SU-DHL-6 (cell line): ENCODE data around the gene TKT.

Experiments
- H2AFZ ChIP-seq: fragments of 200-600 bp; sonication (generic); 2 replicates; pipeline ENCODE4 v1.6.1; 2014; ENCODE audit warnings: low read depth, mild to moderate bottlenecking, moderate library complexity, mixed read lengths, antibody characterized with exemption, low read length; ENCODE audit not compliant: severe bottlenecking
- H3F3A ChIP-seq: fragments of 200-600 bp; shearing (Covaris generic); 2 replicates; pipeline ENCODE4 v1.6.0; 2016; ENCODE audit warnings: antibody characterized with exemption, mild to moderate bottlenecking; ENCODE audit not compliant: insufficient read depth
- H3K27ac ChIP-seq: fragments of 200-600 bp; sonication (generic); 2 replicates; pipeline ENCODE4 v1.5.1; 2016; ENCODE audit warnings: low read depth, mild to moderate bottlenecking, low read length, moderate library complexity, mixed read lengths
- H3K27me3 ChIP-seq: fragments of 200-600 bp; sonication (generic), shearing (Covaris generic); 2 replicates; pipeline ENCODE4 v1.6.0; 2014; ENCODE audit warnings: mild to moderate bottlenecking, low read length
- H3K36me3 ChIP-seq: fragments of 200-600 bp; sonication (generic); 2 replicates; pipeline ENCODE4 v1.6.1; 2014; ENCODE audit warnings: mild to moderate bottlenecking, low read length, mixed read lengths
- H3K4me2 ChIP-seq: fragments of 300-600, 200-600 bp; shearing (Covaris generic), sonication (generic); 2 replicates; pipeline ENCODE4 v1.6.0; 2014; ENCODE audit warnings: low read length, low read depth, mild to moderate bottlenecking; ENCODE audit not compliant: poor library complexity, severe bottlenecking
- H3K4me3 ChIP-seq: fragments of 200-600 bp; sonication (generic); 2 replicates; pipeline ENCODE4 v1.5.1; 2014; ENCODE audit warnings: antibody characterized with exemption, low read length, mild to moderate bottlenecking, mixed read lengths; ENCODE audit not compliant: insufficient read depth, poor library complexity, severe bottlenecking
- H3K79me2 ChIP-seq: fragments of 200-600 bp; sonication (generic); 2 replicates; pipeline ENCODE4 v1.6.1; 2014; ENCODE audit warnings: mild to moderate bottlenecking, low read length, moderate library complexity; ENCODE audit not compliant: insufficient read depth
- H3K9ac ChIP-seq: fragments of 200-600 bp; sonication (generic); 2 replicates; pipeline ENCODE4 v1.7.0; 2014; ENCODE audit warnings: mild to moderate bottlenecking, low read length
- H3K9me2 ChIP-seq: fragments of 200-600 bp; sonication (generic); replicated peaks from 2 replicates; pipeline ENCODE4 v1.6.1; 2014; ENCODE audit warnings: low read length; ENCODE audit not compliant: insufficient read depth
- H3K9me3 ChIP-seq: fragments of 200-600 bp; sonication (generic); 2 replicates; pipeline ENCODE4 v1.6.1; 2014; ENCODE audit warnings: low read length, mixed read lengths; ENCODE audit not compliant: insufficient read depth
- H4K20me1 ChIP-seq: fragments of 200-600 bp; sonication (generic); 2 replicates; pipeline ENCODE4 v1.6.1; 2014; ENCODE audit warnings: low read depth, mild to moderate bottlenecking, antibody characterized with exemption, low read length, moderate library complexity, mixed read lengths
- CTCF ChIP-seq: fragments of 200-600 bp; sonication (generic); IDR thresholded peaks from one replicate; pipeline ENCODE4 v1.5.1; 2017; ENCODE audit warnings: antibody characterized with exemption, mild to moderate bottlenecking, low read length, moderate library complexity; ENCODE audit not compliant: insufficient read depth, poor library complexity, severe bottlenecking
- EZH2phosphoT487 ChIP-seq: fragments of 200-600 bp; sonication (generic), shearing (Covaris generic); conservative IDR thresholded peaks from 2 replicates; pipeline ENCODE4 v1.6.1; 2018; ENCODE audit warnings: mild to moderate bottlenecking, antibody characterized with exemption, low read length, moderate library complexity, mixed read lengths

Gene TKT

DNA sequence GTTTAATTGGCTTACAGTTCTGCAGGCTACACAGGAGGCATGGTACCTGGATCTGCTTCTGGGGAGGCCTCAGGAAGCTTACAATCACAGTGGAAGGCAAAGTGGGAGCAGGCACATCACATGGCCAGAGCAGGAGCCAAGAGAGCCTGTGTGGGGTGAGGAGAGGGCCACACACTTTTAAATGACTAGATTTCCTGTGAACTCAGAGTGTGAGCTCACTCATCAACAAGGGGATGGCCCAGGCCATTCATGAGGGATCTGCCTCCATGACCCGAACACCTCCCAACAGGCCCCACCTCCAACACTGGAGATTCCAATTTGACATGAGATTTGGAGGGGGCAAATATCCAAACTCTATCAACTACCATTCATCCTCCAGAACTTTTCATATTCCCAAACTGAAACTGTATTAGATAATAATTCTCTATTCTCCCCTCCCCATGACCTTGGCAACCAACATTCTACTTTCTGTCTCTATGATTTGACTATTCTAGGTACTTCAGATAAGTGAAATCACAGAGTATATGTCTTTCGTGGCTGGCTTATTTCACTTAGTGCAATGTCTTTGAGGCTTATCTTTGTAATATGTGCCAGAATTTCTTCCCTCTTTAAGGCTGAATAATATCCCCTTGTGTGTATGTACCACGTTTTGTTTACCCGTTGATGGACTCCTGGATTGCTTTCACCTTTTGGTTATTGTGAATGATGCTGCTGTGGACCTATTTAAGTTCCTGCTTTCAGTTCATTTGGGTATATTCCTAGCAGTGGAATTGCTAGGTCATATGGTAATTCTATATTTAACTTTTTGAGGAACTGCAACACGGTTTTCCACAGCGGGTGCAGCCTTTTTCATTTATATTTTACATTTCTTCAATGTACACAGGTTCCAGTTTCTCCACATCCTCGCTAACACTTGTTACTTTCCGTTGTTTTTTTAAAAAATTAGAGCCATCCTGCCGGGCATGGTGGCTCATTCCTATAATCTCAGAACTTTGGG, 43.8 kb downstream of the TKT start:
- H3K27ac ChIP-seq, result peak overlapping the region; percentile 33; the same call in 1 of the 2 replicates
- no peak overlapping the region for H3K9ac ChIP-seq
- peaks cover 10% of the 10 kb centered on the region; the same call in 1 of the 2 replicates for H3F3A ChIP-seq
- peaks cover 2% of the 10 kb centered on the region; the same call in 1 of the 2 replicates for H4K20me1 ChIP-seq
- peaks cover 6% of the 10 kb centered on the region; the same call in 1 of the 2 replicates for H3K9me3 ChIP-seq
- no peak overlapping the region for H2AFZ ChIP-seq
- peaks cover 73% of the 10 kb centered on the region for H3K79me2 ChIP-seq
- TF ChIP-seq CTCF (no peak), EZH2phosphoT487 (no peak)
- H3K4me3 ChIP-seq, result no peak overlapping the region
- peaks cover 15% of the 10 kb centered on the region for H3K36me3 ChIP-seq
- H3K4me2 ChIP-seq, result peak overlapping the region; percentile 13
- no peaks in the 10 kb centered on the region for H3K9me2 ChIP-seq
- no peaks in the 10 kb centered on the region for H3K27me3 ChIP-seq

- Histone ChIP-seq H3K9me3 (no peaks in the 10 kb centered on the region; the same call in 1 of the 2 replicates), H3K27me3 (no peaks in the 10 kb centered on the region), H3K27ac (no peak overlapping the region), H4K20me1 (no peaks in the 10 kb centered on the region; the same call in 1 of the 2 replicates), H3F3A (no peaks in the 10 kb centered on the region), H3K9ac (no peak overlapping the region), H3K79me2 (peaks cover 82% of the 10 kb centered on the region), H3K36me3 (peaks cover 19% of the 10 kb centered on the region), H3K9me2 (no peaks in the 10 kb centered on the region), H2AFZ (no peak overlapping the region), H3K4me3 (no peak overlapping the region), H3K4me2 (no peak overlapping the region)
- TF ChIP-seq CTCF (no peak), EZH2phosphoT487 (no peak)
Measured at GRCh38 chr3:53202331-53203015, 53.3 kb downstream of the TKT start.

DNA sequence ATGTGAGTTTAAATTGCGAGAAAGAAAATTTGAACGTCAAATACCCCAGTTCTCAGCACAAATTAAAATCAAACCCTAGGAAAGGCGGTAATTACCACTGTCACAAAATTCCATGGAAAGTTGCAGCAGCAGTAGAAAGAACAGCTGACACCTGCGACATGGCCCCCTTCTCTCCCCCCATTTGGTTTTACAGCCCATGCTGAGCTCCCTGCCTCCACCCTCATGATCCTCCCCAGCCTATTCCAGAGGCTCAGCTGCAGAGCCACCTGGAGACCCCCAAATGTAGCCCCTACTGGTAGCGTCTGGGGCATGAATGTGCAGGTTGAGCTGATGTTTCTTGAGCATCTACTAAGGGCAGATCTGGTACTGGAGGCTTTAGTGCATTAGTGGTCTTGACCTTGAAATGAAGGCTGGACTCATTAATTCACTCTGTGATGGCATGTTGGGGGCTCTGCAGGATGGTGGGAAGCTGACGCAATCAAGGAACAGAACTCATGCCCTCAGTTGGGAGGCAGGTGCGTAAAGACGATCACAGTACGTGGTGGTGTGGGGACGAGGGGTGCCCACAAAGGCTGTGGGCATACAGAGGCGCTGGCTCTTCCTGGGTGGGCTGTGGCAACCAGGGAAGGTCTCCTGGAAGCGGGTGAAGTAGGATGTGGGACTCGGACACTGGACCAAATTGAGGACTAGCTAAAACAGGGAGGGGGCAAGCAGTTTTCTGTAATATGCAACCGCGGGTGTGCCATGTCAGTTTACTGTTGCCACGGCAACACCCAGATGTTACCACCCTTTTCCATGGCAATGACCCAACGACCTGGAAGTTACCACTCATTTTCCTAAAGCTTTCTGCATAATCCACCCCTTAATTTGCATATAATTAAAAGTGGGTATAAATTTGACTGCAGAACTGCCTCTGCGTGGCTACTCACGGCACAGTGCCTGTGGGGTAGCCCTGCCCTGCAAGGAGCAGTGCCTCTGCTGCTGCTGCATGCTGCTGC, 55.0 kb downstream of the TKT start:
- Histone ChIP-seq H3K9me2 (no peaks in the 10 kb centered on the region), H3K27me3 (no peaks in the 10 kb centered on the region), H3K79me2 (peaks cover 72% of the 10 kb centered on the region), H3K9me3 (no peaks in the 10 kb centered on the region), H3K4me2 (no peak overlapping the region), H4K20me1 (no peaks in the 10 kb centered on the region; the same call in 1 of the 2 replicates), H3K36me3 (peaks cover 17% of the 10 kb centered on the region), H3K27ac (no peak overlapping the region), H3K4me3 (no peak overlapping the region), H3F3A (peaks cover 9% of the 10 kb centered on the region; the same call in 1 of the 2 replicates), H3K9ac (no peak overlapping the region), H2AFZ (no peak overlapping the region)
- no peak for TF ChIP-seq CTCF
- no peak for TF ChIP-seq EZH2phosphoT487
